Activated CD8-positive, alpha-beta memory T cell treated with anti-CD3 and anti-CD28 coated beads, Interleukin-2, amount 50 U/mL, for 1 hour (primary cell): ENCODE measurements around the gene CDH6.

Source experiments
- DNase-seq: peaks from one replicate; pipeline ENCODE4 v3.0.0-alpha.2; 2020; ENCODE audit errors: extremely low read depth

The CDH6 gene

GRCh38 chr5:31250201-31250600 is 56.7 kb downstream of the CDH6 start:
- DNase-seq, result no peak

GRCh38 chr5:31251032-31251431 is 57.5 kb downstream of the CDH6 start:
- no peak for DNase-seq

- no peak for DNase-seq
These were observed 61.6 kb downstream of the CDH6 start for GRCh38 chr5:31255041-31255440.

- no peak for DNase-seq
These were observed 74.8 kb downstream of the CDH6 start for GRCh38 chr5:31268256-31268655.

GRCh38 chr5:31268686-31269085 is 75.2 kb downstream of the CDH6 start:
- DNase-seq, result no peak

- no peak for DNase-seq
These were observed 75.8 kb downstream of the CDH6 start for GRCh38 chr5:31269259-31269658.

- no peak for DNase-seq
These were observed 76.9 kb downstream of the CDH6 start for GRCh38 chr5:31270396-31270795.

- no peak for DNase-seq
These were observed 78.1 kb downstream of the CDH6 start for GRCh38 chr5:31271567-31271966.

GRCh38 chr5:31273161-31273560 is 79.7 kb downstream of the CDH6 start:
- no peak for DNase-seq

- DNase-seq, result no peak
These were observed 80.3 kb downstream of the CDH6 start for GRCh38 chr5:31273631-31274378.

GRCh38 chr5:31280210-31280609 is 86.7 kb downstream of the CDH6 start:
- DNase-seq, result no peak

- no peak for DNase-seq
These were observed 89.8 kb downstream of the CDH6 start for GRCh38 chr5:31283326-31283725.

- no peak for DNase-seq
These were observed 91.5 kb downstream of the CDH6 start for GRCh38 chr5:31285025-31285424.

- DNase-seq, result no peak
These were observed 94.5 kb downstream of the CDH6 start for GRCh38 chr5:31287985-31288384.

GRCh38 chr5:31289429-31289828 is 95.9 kb downstream of the CDH6 start:
- no peak for DNase-seq

- no peak for DNase-seq
These were observed 97.9 kb downstream of the CDH6 start for GRCh38 chr5:31291323-31291854.

GRCh38 chr5:31300501-31300900 is 107.0 kb downstream of the CDH6 start:
- no peak for DNase-seq

- no peak for DNase-seq
These were observed 108.3 kb downstream of the CDH6 start for GRCh38 chr5:31301833-31302232.

- no peak for DNase-seq
These were observed 110.2 kb downstream of the CDH6 start for GRCh38 chr5:31303688-31304087.

GRCh38 chr5:31317665-31318064 is 124.2 kb downstream of the CDH6 start:
- no peak for DNase-seq

GRCh38 chr5:31319335-31319734 is 125.8 kb downstream of the CDH6 start:
- DNase-seq, result no peak

GRCh38 chr5:31322946-31323345 is 129.5 kb downstream of the CDH6 start:
- DNase-seq, result no peak

GRCh38 chr5:31324842-31325241 is 131.4 kb downstream of the CDH6 start:
- no peak for DNase-seq
